HG03045 (cell line): ENCODE measurements around the gene MET.
"Not testable (repeated sequence)": the region's sequence is repeated elsewhere in the genome, so short reads cannot be mapped to it uniquely, and the experiment has no call there.

Experiments used
- ATAC-seq: cut with Tn5 transposase; IDR thresholded peaks from one replicate; pipeline ENCODE4 v1.9.1; 2021; ENCODE audit warnings: mild to moderate bottlenecking, moderate library complexity; ENCODE audit not compliant: unreplicated experiment

Gene MET

DNA sequence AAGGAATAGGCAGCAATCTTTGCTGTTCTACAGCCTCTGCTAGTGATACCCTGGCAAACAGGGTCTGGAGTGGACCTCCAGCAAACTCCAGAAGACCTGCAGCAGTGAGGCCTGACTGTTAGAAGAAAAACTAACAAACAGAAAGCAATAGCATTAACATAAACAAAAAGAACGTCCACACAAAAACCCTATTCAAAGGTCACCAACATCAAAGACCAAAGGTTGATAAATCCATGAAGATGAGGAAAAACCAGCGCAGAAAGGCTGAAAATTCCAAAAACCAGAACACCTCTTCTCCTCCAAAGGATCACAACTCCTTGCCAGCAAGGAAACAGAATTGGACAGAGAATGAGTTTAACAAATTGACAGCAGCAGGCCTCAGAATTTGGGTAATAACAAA, 71.8 kb downstream of the MET start:
- not testable (repeated sequence) for ATAC-seq

DNA sequence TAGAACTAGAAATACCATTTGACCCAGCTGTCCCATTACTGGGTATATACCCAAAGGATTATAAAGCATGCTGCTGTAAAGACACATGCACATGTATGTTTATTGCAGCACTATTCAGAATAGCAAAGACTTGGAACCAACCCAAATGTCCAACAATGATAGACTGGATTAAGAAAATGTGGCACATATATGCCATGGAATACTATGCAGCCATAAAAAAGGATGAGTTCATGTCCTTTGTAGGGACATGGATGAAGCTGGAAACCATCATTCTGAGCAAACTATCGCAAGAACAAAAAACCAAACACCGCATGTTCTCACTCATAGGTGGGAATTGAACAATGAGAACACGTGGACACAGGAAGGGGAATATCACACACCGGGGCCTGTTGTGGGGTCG, 74.4 kb downstream of the MET start:
- not testable (repeated sequence) for ATAC-seq

DNA sequence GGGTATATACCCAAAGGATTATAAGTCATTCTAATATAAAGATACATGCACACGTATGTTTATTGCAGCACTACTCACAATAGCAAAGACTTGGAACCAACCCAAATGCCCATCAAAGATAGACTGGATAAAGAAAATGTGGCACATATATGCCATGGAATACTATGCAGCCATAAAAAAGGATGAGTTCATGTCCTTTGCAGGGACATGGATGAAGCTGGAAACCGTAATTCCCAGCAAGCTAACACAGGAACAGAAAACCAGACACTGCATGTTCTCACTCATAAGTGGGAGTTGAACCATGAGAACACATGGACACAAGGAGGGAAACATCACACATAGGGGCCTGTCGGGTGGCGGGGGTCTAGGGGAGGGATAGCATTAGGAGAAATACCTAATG, 79.1 kb downstream of the MET start:
- ATAC-seq, result not testable (repeated sequence)

DNA sequence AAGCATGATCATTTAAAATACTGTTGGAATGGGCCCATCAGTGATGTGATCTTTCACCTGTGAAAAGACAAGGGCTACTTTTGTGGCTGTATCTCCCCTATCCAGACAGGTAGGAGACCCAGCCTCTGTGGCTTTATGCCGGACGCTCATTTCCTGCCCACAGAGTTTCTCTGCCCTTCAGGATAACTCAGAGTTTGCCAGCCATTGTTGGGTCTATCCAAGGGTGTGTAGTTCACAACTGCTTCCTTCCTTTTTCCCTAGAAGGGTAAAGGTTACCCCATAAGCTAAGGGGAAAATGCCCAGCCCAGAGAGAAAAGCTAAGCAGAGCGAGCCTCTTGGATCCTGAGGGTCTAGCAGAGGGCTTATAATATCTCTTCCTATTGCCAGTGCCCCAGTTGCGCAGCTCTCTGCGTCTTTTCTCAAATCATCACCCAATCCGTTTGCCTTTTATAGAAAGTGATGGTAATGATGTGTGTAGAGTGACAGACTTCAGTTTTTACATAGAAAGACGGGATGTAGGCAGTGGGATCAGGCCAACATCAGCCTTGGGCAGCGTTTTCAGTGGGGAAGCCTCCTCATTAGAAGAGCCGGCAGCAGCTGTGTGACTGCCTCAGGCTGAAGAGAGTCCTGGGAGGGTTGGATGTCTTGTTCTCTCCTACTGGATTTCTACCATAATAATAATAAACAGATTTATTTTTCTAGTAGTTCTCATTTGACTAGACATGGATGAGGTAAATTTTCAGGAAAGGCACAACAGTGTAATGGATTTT, 80.5 kb downstream of the MET start:
- no peak for ATAC-seq

DNA sequence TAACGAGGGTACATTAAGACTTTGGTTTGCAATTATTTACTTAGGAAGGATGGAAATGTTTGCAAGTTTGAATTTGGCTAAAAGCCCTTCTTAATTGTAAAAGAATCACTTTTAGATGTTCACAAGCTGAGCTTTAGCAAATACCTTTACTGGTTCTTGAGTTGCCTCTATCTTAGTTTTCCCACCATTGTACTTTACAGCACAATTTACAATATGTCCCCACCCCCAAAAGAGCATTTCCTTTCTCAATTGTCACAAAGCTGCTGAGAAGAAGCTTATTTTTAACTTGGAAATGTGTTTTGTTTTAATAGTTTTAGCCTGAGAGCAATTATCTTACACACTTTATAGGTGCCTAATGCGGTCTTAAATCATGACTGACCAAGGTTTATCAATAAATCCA, 81.1 kb downstream of the MET start:
- ATAC-seq, result no peak

DNA sequence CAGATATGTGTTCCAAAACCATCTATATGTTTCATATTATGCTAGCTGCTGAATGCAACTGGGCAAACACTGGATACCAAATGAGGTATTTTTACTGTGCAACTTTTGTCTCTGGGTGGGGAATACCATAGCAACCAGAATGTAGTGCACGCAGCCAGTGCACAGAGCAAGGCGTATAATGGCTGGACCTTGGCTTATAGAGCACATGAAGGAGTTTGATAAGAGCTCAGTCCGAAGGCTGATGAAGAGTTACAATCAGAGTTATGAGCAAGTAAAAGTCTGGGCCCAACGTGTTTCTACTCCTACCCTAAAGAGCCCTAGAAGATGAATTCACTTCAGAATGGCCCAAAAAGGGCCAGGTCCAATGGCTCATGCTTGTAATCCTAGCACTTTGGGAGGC, 82.2 kb downstream of the MET start:
- ATAC-seq, result no peak

DNA sequence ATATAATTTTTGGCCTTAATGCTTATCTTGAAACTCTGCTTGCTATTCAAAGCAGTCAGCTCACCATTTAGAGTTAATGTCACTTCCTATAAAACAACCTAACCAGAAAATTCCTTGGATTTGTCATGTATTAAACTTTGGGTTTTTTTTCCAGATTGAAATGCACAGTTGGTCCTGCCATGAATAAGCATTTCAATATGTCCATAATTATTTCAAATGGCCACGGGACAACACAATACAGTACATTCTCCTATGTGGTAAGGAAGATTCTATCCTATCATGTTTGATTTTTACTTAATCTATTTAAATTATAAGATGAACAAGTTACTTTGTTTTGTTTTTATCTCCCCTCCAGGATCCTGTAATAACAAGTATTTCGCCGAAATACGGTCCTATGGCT, 85.3 kb downstream of the MET start:
- no peak for ATAC-seq

DNA sequence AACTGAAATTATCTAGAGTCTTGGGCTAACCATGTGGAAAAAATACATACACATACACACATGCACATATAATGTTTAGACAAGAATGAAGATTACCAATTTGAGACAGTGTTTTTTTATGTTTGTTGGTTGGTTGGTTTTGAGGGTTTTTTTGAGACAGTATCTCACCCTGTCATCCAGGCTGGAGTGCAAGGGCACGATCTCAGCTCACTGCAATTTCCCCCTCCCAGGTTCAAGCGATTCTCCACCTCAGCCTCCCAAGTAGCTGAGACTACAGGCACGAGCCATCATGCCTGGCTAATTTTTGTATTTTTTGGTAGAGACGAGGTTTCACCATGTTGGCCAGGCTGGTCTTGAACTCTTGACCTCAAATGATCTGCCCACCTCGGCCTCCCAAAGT, 87.6 kb downstream of the MET start:
- ATAC-seq, result not testable (repeated sequence)

DNA sequence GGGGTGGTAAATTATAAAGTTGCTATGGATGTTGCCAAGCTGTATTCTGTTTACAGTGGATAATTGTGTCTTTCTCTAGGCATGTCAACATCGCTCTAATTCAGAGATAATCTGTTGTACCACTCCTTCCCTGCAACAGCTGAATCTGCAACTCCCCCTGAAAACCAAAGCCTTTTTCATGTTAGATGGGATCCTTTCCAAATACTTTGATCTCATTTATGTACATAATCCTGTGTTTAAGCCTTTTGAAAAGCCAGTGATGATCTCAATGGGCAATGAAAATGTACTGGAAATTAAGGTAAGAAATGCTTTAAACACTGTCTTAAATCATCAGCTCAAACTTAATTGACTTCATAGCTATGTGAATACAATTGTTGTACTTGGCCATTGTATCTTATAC, 91.0 kb downstream of the MET start:
- ATAC-seq, result no peak

DNA sequence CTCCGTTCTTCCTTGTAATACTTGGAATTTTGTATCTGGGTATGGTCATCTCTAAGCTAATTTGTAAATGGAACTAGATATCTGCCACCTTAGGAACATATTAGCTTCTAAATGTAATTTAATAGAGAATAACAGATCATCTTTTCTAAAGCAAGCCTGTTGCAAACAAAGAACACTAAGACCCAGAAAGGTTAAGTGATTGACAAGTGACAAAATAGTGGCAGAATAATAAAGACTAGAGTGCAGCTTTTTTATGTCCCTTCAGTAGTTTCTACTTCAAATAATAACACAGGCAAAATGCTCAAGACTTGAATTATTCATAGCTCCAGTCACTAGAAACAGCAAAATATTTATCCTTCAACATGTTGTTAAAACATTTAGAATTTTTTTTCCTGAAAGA, 91.7 kb downstream of the MET start:
- no peak for ATAC-seq

DNA sequence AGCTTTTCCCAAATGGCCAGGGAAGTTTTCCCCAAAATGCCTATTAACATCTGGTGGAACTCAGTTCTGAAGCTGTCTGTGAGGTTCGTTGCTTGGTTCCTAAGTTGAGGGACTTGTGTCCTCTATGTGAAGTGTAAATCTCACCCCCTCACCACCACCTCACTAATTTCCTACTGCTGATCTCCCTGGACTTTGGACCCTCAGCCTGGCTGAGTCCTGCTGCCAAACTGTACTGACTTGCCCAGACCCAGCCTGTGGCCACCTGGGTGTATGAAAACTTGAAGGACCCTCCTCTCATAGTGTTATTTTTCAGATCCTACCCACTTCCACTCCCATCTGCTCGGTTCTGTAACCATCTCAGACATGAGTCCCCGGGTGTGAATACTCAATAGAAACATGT, 94.9 kb downstream of the MET start:
- ATAC-seq, result no peak

DNA sequence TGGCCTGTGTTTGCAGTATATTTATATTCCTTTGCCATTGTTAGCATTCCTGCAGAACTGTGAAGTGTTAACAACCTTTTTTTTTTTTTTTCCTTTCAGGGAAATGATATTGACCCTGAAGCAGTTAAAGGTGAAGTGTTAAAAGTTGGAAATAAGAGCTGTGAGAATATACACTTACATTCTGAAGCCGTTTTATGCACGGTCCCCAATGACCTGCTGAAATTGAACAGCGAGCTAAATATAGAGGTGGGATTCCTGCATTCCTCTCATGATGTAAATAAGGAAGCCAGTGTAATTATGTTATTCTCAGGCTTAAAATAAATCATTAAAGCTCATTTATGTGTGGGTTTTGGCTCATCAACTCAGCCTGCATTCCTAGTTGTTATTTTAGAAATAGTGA, 97.5 kb downstream of the MET start:
- no peak for ATAC-seq

DNA sequence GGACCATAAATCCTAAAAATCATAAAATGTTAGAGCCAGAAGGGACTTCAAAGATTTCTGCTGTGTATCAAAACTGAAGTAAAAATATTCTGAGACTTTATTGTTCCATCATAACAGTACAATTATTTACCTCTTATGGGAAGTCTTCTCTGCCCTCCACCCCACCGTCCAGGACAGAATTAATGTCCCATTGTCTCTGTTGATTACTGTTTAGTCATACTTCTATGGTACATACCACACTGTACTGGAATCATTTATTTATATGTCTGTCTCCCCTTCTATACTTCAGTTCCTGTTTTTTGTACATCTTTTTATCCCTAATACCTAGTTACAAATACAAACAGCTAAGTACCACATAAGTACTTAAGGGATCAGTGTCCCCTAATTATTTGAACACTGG, 98.9 kb downstream of the MET start:
- no peak for ATAC-seq

DNA sequence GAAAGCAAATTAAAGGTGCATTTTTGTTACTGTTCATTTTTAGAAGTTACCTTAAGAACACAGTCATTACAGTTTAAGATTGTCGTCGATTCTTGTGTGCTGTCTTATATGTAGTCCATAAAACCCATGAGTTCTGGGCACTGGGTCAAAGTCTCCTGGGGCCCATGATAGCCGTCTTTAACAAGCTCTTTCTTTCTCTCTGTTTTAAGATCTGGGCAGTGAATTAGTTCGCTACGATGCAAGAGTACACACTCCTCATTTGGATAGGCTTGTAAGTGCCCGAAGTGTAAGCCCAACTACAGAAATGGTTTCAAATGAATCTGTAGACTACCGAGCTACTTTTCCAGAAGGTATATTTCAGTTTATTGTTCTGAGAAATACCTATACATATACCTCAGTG, 99.6 kb downstream of the MET start:
- no peak for ATAC-seq

DNA sequence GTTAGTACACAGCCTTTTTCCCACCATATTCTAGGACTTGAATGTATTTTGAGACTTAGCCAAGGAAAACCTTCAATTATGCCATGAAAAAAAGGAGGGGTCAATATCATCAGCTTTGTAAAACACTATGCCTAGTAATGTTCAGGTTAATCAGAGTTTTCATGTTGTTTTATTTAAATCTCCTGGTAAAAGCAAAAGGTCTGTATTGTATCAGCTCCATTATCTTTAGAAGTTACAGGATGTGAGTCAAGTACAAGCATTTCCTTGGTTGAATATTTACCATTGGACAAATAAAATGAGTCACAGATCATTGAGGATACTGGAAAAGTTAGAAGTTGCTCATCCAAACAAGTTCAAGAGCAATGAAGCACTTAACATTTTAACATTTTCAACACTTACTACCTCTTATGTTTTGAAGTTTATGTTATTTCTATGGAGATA, 100.4 kb downstream of the MET start:
- ATAC-seq, result no peak

DNA sequence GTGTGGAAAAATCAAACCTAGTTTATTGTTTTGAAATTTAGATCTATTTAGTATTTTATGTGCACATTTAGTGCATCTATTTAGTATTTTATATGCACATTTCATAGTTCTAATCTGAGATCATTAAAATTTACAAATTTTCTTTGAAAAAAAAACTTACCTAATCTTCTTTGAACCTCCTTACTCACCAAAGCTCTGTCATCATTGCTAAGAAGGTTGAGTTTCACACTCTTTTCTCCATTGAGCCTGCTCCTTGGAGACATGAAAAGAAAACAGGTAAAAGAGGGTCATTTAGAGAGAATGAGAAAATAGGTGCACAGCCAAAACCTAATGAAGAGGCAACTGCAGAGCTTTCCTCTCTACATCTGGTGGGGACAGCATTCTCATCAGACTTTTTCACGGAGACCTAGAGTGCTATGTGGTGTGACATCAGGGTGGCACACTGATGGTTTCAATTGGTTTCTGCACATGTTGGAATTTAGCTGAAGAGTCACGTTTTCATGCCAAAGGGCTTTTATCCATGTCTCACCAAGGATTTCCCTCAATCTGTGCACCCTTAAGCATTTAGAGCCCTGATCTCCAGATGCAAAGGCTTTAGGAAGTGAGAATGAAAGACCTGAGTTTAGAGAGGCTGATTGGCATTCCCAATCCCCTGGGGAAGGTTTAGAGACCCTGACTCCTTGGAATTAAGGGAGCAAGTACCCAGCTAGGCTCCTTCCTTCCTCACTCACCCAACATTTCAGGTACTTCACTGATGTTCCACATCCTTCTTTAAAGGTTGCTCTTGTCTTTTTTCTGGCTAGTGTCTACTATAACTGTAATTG, 101.1 kb downstream of the MET start:
- no peak for ATAC-seq

DNA sequence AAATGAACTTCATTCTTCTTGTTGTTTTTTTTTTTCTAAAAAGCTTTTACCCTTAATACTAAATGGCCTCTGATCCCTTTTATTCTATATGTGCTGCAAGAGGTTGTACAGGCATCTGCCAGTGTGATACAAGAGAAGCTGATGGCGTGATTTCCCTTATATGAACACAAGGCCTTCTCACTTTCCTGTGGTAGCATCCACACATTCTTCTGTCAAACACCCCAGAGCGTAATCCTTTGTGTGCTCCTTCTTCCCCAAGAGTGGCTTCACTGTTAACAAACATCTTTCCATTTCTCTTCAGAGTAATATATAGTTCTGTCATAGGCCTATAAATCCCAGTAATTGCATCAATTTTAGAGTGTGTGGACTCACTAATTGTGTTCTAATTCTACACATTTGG, 104.0 kb downstream of the MET start:
- no peak for ATAC-seq

DNA sequence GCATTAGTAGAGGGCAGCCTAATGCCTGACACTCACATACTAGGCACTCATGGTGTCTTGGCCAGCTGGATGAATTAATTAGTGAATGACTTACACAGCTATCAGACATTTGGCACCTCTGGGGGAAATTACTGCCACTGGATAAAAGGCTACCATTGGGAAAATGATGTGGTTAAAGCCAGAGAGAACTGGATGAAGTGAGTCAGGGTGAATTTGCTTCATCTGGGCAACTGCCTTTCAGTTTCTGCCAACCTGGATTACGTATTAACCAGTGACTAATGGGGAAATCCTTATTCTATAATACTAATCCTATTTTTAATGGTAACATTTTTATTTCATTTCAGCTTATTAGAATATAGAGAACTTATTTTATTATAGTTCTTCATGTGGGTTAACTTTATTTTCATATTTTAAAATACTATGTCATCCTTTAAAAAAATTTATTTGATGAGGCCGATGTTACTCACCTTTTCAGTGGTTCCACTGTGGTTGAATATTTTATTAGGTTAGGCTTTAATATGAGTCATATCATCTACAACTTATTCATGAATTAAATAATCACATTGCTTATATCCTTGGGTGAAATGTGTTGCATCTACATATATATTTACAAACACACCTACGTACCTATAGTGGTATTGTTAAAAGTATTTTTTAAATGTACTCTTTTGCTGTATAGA, 104.8 kb downstream of the MET start:
- ATAC-seq, result peak; percentile 64

DNA sequence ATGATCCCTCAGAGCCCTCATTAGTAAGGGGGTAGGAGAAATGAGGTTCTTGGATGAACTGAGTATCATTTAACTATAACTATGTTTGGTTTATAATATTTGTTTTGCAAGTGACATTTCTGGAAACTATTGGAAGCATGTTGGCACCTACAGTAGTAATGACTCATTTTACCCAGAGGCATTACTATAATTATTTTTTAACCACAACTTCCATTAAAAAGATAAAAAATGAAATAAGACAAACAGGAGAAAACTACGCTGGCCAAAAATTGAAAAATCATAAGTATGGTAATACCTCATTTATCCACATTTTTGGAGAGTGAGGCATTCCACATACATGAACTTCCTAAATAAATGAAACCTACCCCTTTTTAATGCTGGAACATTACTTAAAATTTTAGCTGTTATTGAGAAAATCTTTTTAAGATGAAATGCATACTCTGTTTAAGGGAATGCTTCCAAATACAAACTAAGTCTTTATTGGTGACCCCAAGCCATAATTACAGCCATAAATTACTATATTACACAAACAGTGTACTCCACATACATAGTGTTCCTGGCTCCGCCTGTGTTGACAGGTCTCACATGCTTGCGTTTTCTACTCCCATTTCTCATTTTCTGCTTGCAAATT, 105.8 kb downstream of the MET start:
- no peak for ATAC-seq

DNA sequence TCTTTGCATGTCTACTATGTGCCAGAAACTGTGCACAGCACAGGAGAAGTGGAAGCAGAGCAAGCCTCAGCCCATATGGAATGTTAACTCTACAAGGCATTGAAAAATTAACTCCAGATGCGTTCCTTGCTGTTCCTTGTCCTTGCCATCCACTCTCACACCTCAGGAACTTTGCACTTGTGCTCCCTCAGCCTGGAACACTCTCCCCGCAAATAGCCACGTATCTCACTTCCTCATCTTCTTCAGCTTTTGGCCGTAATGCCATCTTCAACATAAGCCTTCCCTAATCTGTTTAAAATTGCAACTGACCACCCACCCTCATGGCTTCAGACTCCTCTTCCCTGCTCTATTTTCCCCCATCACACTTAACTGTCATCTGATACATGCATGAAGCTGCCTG, 107.2 kb downstream of the MET start:
- ATAC-seq, result no peak

DNA sequence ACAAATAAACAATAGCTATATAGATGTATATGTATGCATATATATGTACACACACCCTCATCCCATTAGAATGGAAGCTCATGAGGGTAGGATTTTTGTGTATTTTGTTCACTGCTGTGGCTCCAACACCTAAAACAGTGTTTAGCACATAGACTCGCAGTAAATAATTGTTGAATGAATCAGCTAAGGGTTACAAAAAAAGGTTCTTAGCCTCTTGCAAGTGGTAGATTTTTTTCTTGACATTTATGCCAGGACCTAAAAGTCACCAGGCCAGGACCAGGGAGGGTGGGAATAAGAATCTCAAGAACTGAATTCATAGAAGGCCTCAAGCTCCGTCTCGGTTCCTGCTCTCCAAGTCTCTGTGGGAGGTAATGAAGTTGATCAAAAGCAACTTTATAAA, 107.9 kb downstream of the MET start:
- ATAC-seq, result no peak
